Measurements from ENCODE around the gene PNPLA2. TPM values are rescaled to one million over a fixed set of nuclear protein-coding genes. Genes with fewer than 3 reads are reported as not detected.

Gene PNPLA2
- total and polyA plus RNA-seq, 2 of the 8 experiments (the other 6 are each of a cell fraction or from before 2014, with no cell fraction given): 30.9 to 62.1 TPM

- no peak for TF ChIP-seq CHD7 (IDR thresholded peaks at IDR 0.05; ENCODE audit: insufficient replicate concordance, low read length)
- TF ChIP-seq MAX (IDR thresholded peaks at IDR 0.05): peak; percentile 92
- TF ChIP-seq BRCA1 (IDR thresholded peaks at IDR 0.05; ENCODE audit: low read depth, low read length): peak; percentile 51; the same call in 1 of the 2 replicates
- TF ChIP-seq TAF7 (optimal IDR thresholded peaks at IDR 0.05; ENCODE audit: borderline replicate concordance, low read depth, low read length): peak; percentile 95
- no peak for TF ChIP-seq EZH2 (IDR thresholded peaks at IDR 0.05; ENCODE audit: low read depth, low read length, severe bottlenecking)
- TF ChIP-seq SP2 (IDR thresholded peaks at IDR 0.05; ENCODE audit: low read length): no peak
- TF ChIP-seq HDAC6 (IDR thresholded peaks at IDR 0.05; ENCODE audit: low read depth, low read length): no peak
- no peak for TF ChIP-seq GABPA (IDR thresholded peaks at IDR 0.05; ENCODE audit: borderline replicate concordance, insufficient read depth, low read length)
- TF ChIP-seq SUZ12 (IDR thresholded peaks at IDR 0.05; ENCODE audit: low read length): no peak
- 0 out of 2 replicates have a peak, but pooled peaks have one; percentile 19 for TF ChIP-seq RBBP5 (IDR thresholded peaks at IDR 0.05; ENCODE audit: borderline replicate concordance, low read depth, low read length)
Measured at GRCh38 chr11:842370-843002, 23.8 kb downstream of the PNPLA2 start, which contains the start of the genes POLR2L and TSPAN4 (continued).

All from H1 (cell line).